GM23338 (cell line): ENCODE measurements around the gene SORBS2.

Experiments
- CREB1 ChIP-seq: fragments of 250-450 bp; sonication (Bioruptor Pico); IDR thresholded peaks from 2 replicates; pipeline ENCODE4 v1.5.0; 2020; ENCODE audit warnings: low read depth, mild to moderate bottlenecking, moderate library complexity
- JUNB ChIP-seq: IDR thresholded peaks from one replicate; pipeline ENCODE4 v1.6.1; 2016; ENCODE audit warnings: antibody characterized with exemption; ENCODE audit not compliant: unreplicated experiment
- TF ChIP-seq, protein P1 (sequence below), 2 experiments: fragments of 200-600 bp in 1 of 2; sonication (generic) in 1 of 2; conservative IDR thresholded peaks; 2 replicates each; pipeline versions ENCODE4 v1.5.1 to v1.6.1; 2016 to 2017; ENCODE audit warnings: antibody characterized with exemption in 2 of 2, low read depth in 2 of 2, mild to moderate bottlenecking in 2 of 2, moderate library complexity in 1 of 2

DNA sequence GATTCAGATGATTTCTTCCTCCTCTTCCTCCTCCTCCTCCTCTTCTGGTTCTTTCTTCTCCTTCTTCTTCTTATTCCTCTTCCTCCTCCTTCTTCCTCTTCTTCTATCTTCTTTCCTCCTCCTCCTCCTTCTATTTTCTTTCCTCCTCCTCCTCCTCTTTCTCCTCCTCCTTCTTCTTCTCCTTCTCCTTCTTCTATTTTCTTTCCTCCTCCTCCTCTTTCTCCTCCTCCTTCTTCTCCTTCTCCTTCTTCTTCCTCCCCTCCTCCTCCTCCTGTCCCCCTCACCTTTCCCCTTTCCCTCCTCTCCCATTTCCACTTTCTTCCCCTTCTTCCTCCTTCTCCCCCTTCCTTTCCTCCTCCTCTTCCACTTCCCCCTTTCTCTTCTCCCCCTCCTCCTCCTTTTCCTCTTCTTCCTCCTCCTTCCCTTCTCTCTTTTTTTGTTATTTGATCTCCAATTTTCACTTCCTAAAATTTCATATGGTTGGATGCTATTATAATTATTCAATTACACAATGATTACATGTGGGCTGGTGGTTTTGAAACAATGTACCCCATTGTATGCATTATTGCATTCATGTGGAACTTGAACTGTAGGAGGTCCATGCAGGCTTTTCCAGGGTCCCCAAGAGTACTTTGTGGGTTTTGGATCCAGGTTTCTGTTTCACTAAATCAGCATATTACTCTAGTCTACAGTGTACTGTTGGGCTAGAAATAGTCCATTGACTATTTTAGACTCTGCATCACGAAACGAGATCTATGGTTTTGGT lies 68.1 kb downstream of the SORBS2 start:
- no peak for TF ChIP-seq CREB1 (CRISPR knock-in tag)
- no peak for TF ChIP-seq JUNB
- TF ChIP-seq, protein P1, sequence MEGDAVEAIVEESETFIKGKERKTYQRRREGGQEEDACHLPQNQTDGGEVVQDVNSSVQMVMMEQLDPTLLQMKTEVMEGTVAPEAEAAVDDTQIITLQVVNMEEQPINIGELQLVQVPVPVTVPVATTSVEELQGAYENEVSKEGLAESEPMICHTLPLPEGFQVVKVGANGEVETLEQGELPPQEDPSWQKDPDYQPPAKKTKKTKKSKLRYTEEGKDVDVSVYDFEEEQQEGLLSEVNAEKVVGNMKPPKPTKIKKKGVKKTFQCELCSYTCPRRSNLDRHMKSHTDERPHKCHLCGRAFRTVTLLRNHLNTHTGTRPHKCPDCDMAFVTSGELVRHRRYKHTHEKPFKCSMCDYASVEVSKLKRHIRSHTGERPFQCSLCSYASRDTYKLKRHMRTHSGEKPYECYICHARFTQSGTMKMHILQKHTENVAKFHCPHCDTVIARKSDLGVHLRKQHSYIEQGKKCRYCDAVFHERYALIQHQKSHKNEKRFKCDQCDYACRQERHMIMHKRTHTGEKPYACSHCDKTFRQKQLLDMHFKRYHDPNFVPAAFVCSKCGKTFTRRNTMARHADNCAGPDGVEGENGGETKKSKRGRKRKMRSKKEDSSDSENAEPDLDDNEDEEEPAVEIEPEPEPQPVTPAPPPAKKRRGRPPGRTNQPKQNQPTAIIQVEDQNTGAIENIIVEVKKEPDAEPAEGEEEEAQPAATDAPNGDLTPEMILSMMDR (conservative IDR thresholded peaks at IDR 0.05; ENCODE audit: low read depth in 2 of 2) = no peak
